Activated naive CD4-positive, alpha-beta T cell treated with anti-CD3 and anti-CD28 coated beads, Interleukin-2, amount 50 U/mL, for 16 hours (primary cell): ENCODE measurements around the gene ASPHD2.
"Not testable (repeated sequence)": the region's sequence is repeated elsewhere in the genome, so short reads cannot be mapped to it uniquely, and the experiment has no call there.

Experiments used
- DNase-seq: peaks from one replicate; pipeline ENCODE4 v3.0.0-alpha.2; 2020

The ASPHD2 gene

GRCh38 chr22:26428515-26429457 lies at the start of gene ASPHD2:
ASPHD2 (plus strand) TSS chr22:26429260; CDS start chr22:26433616, 4,356 bp downstream.
- DNase-seq, result peak; percentile 86

GRCh38 chr22:26380072-26380830 lies 48.8 kb upstream of the ASPHD2 start:
- no peak for DNase-seq

- DNase-seq, result no peak
These were observed 46.3 kb upstream of the ASPHD2 start for GRCh38 chr22:26382782-26383181.

- no peak for DNase-seq
These were observed 45.0 kb upstream of the ASPHD2 start for GRCh38 chr22:26383968-26384556.

GRCh38 chr22:26385164-26385563 lies 43.9 kb upstream of the ASPHD2 start:
- DNase-seq, result no peak

GRCh38 chr22:26389125-26389524 lies 39.9 kb upstream of the ASPHD2 start:
- no peak for DNase-seq

- no peak for DNase-seq
These were observed 38.0 kb upstream of the ASPHD2 start for GRCh38 chr22:26391091-26391490.

- DNase-seq, result no peak
These were observed 37.4 kb upstream of the ASPHD2 start for GRCh38 chr22:26391623-26392022.

- DNase-seq, result no peak
These were observed 35.1 kb upstream of the ASPHD2 start for GRCh38 chr22:26393929-26394328.

- no peak for DNase-seq
These were observed 34.3 kb upstream of the ASPHD2 start for GRCh38 chr22:26394777-26395176.

- DNase-seq, result no peak
These were observed 33.1 kb upstream of the ASPHD2 start for GRCh38 chr22:26395926-26396325.

GRCh38 chr22:26398741-26399153 lies 30.3 kb upstream of the ASPHD2 start:
- peak; percentile 51 for DNase-seq

- no peak for DNase-seq
These were observed 29.8 kb upstream of the ASPHD2 start for GRCh38 chr22:26399289-26399688.

- DNase-seq, result no peak
These were observed 27.3 kb upstream of the ASPHD2 start for GRCh38 chr22:26401726-26402125.

- DNase-seq, result no peak
These were observed 24.1 kb upstream of the ASPHD2 start for GRCh38 chr22:26404851-26405421.

GRCh38 chr22:26406118-26406517 lies 22.9 kb upstream of the ASPHD2 start:
- no peak for DNase-seq

GRCh38 chr22:26408562-26409220 lies 20.4 kb upstream of the ASPHD2 start:
- DNase-seq, result not testable (repeated sequence)

- no peak for DNase-seq
These were observed 19.2 kb upstream of the ASPHD2 start for GRCh38 chr22:26409719-26410335.

- DNase-seq, result no peak
These were observed 18.7 kb upstream of the ASPHD2 start for GRCh38 chr22:26410386-26410785.

GRCh38 chr22:26414347-26414746 lies 14.7 kb upstream of the ASPHD2 start:
- DNase-seq, result no peak

GRCh38 chr22:26416256-26416655 lies 12.8 kb upstream of the ASPHD2 start:
- no peak for DNase-seq

GRCh38 chr22:26416670-26417276 lies 12.3 kb upstream of the ASPHD2 start:
- no peak for DNase-seq
